Endodermal cell (in vitro differentiated cells): ENCODE measurements around the gene XPO6. TPM values are rescaled to one million over a fixed set of nuclear protein-coding genes. Genes with fewer than 3 reads are reported as not detected.

ENCODE experiments used
- DNase-seq: peaks from one replicate; pipeline ENCODE4 v3.0.0-alpha.2; 2017
- H3K27ac ChIP-seq: 2 replicates; pipeline ENCODE4 v1.5.1; 2013; ENCODE audit warnings: mild to moderate bottlenecking, low read depth, low read length, moderate library complexity
- H3K27me3 ChIP-seq: 2 replicates; pipeline ENCODE4 v1.6.1; 2013; ENCODE audit warnings: mild to moderate bottlenecking, low read length, moderate library complexity; ENCODE audit not compliant: insufficient read depth, control insufficient read depth, poor library complexity, severe bottlenecking
- H3K36me3 ChIP-seq: 2 replicates; pipeline ENCODE4 v1.7.0; 2013; ENCODE audit warnings: mild to moderate bottlenecking, low read length, moderate library complexity; ENCODE audit not compliant: control insufficient read depth, insufficient read depth
- H3K4me1 ChIP-seq: one replicate; pipeline ENCODE4 v1.7.0; 2013; ENCODE audit warnings: low read length; ENCODE audit not compliant: control insufficient read depth, insufficient read depth
- H3K4me3 ChIP-seq: 2 replicates; pipeline ENCODE4 v1.5.1; 2013; ENCODE audit warnings: mild to moderate bottlenecking, low read length, moderate library complexity
- H3K9ac ChIP-seq: 2 replicates; pipeline ENCODE4 v1.6.1; 2013; ENCODE audit warnings: mild to moderate bottlenecking, low read length, moderate library complexity; ENCODE audit not compliant: poor library complexity, severe bottlenecking; ENCODE audit errors: extremely low read depth
- H3K9me3 ChIP-seq: 2 replicates; pipeline ENCODE4 v1.6.1; 2013; ENCODE audit warnings: mild to moderate bottlenecking, low read length, moderate library complexity; ENCODE audit not compliant: control insufficient read depth
- H3K27ac Mint-ChIP-seq: 2 replicates; pipeline ENCODE4 v1.8.0; 2020; ENCODE audit warnings: mixed read lengths
- H3K27me3 Mint-ChIP-seq: 2 replicates; pipeline ENCODE4 v1.8.0; 2021; ENCODE audit warnings: mild to moderate bottlenecking, mixed read lengths; ENCODE audit not compliant: insufficient read depth
- H3K36me3 Mint-ChIP-seq: 2 replicates; pipeline ENCODE4 v1.8.0; 2020; ENCODE audit warnings: low read depth, mixed read lengths
- H3K4me1 Mint-ChIP-seq: 2 replicates; pipeline ENCODE4 v1.8.0; 2020; ENCODE audit warnings: mixed read lengths
- H3K4me3 Mint-ChIP-seq: 2 replicates; pipeline ENCODE4 v1.8.0; 2020; ENCODE audit warnings: mild to moderate bottlenecking, moderate library complexity, mixed read lengths
- H3K9me3 Mint-ChIP-seq: 2 replicates; pipeline ENCODE4 v1.8.0; 2020; ENCODE audit warnings: mild to moderate bottlenecking, mixed read lengths
- WGBS, 2 experiments: methylation state at CpG; one replicate each; pipeline versions ENCODE4 v1.1.5 to v1.1.7; 2013; ENCODE audit warnings: missing lambda C conversion rate in 2 of 2, mixed read lengths in 1 of 2; ENCODE audit not compliant: insufficient coverage in 1 of 2, insufficient read length in 1 of 2; 5-methylcytosine and 5-hydroxymethylcytosine counted together
- total RNA-seq, 2 donors: library from RNA; stranded (reverse); fragmentation: NEBNext Ultra II Directional in 1 of 2; extraction: Animal tissue kit (Norgen Biotek cat#: 25700) in 1 of 2; gene quantifications; 2 replicates in 1 of 2; 3 replicates in 1 of 2; pipeline ENCODE4 v1.2.1, GENCODE V29; 2021
- TF ChIP-seq, protein P1 (sequence below): fragments of 200-600 bp; sonication (generic); conservative IDR thresholded peaks from 2 replicates; pipeline ENCODE4 v1.5.0; 2021; ENCODE audit warnings: antibody characterized with exemption, mild to moderate bottlenecking

XPO6 gene
- total RNA-seq, 2 donors from 2014 or later, result 84.7 to 92.4 TPM

DNA sequence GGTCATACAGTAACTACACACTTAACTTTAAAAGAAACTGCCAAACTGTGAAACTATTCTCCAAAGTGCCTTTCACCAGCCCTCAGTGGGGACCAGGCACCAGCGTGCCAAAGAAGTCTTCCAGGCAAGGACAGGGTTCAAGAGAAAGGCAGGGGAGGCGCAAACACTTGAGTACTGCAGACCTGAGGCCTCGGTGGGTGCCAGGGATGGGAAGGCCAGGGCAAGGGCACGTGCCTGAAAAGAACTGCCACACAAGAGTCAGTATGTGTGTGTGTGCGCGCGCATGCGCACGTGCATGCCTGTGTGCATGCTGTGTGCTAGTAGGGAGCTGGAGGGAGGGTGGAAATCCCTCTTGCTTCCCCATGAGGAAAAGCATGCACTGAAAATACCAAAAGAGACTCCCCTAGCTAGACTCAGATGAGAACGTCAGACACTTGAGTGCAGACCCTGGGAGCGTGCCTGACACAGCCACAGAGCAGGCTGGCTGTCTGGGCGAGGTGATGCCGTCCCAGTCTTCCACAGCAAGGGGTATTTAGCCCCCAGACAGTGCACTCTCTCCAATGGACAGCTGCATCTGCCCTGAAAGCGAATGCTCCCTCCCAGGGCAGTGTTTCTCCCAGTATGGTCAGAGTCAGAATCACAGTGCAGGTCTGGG lies 108.1 kb downstream of the XPO6 start:
- Mint-ChIP-seq H3K9me3 (no peaks in the 10 kb centered on the region), H3K27me3 (no peaks in the 10 kb centered on the region), H3K4me1 (peaks cover 7% of the 10 kb centered on the region), H3K27ac (no peak overlapping the region), H3K36me3 (peaks cover 77% of the 10 kb centered on the region), H3K4me3 (no peak overlapping the region)
- H3K9ac ChIP-seq, result no peak overlapping the region
- no peak for DNase-seq
- no peaks in the 10 kb centered on the region for H3K4me1 ChIP-seq
- WGBS, 2 experiments, result 94 to 97% methylated on average over 6 to 14 of the region's 14 CpGs
- no peaks in the 10 kb centered on the region for H3K27me3 ChIP-seq
- no peak overlapping the region for H3K27ac ChIP-seq
- no peak overlapping the region for H3K4me3 ChIP-seq
- H3K9me3 ChIP-seq, result no peaks in the 10 kb centered on the region
- TF ChIP-seq, protein P1, sequence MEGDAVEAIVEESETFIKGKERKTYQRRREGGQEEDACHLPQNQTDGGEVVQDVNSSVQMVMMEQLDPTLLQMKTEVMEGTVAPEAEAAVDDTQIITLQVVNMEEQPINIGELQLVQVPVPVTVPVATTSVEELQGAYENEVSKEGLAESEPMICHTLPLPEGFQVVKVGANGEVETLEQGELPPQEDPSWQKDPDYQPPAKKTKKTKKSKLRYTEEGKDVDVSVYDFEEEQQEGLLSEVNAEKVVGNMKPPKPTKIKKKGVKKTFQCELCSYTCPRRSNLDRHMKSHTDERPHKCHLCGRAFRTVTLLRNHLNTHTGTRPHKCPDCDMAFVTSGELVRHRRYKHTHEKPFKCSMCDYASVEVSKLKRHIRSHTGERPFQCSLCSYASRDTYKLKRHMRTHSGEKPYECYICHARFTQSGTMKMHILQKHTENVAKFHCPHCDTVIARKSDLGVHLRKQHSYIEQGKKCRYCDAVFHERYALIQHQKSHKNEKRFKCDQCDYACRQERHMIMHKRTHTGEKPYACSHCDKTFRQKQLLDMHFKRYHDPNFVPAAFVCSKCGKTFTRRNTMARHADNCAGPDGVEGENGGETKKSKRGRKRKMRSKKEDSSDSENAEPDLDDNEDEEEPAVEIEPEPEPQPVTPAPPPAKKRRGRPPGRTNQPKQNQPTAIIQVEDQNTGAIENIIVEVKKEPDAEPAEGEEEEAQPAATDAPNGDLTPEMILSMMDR, result no peak
- peaks cover 76% of the 10 kb centered on the region for H3K36me3 ChIP-seq

DNA sequence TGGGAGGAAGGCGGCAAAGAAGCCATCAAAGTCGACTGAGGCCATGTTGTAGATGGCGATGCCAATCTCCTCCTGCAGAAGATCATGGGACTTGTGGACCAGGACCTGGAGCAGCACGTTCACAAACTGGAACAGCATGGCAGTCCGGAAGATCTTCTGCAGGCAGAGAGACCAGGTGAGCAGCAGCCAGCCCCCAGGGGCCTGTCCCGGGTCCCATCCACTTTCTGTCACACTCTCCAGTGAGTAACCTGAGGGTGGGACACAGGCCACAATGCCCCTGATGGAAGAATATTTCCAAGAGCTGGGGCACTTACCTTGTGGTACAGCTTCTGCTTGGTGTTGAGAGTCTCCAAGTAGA lies 110.3 kb downstream of the XPO6 start:
- Mint-ChIP-seq H3K4me3 (no peak overlapping the region), H3K9me3 (no peaks in the 10 kb centered on the region), H3K27me3 (no peaks in the 10 kb centered on the region), H3K4me1 (peaks cover 8% of the 10 kb centered on the region), H3K36me3 (peaks cover 86% of the 10 kb centered on the region), H3K27ac (no peak overlapping the region)
- Histone ChIP-seq H3K9me3 (no peaks in the 10 kb centered on the region), H3K9ac (no peak overlapping the region), H3K27me3 (no peaks in the 10 kb centered on the region), H3K4me1 (no peaks in the 10 kb centered on the region), H3K36me3 (peaks cover 70% of the 10 kb centered on the region), H3K4me3 (no peak overlapping the region), H3K27ac (no peak overlapping the region)
- WGBS, 2 experiments, result 88 to 92% methylated on average over 5 to 6 of the region's 6 CpGs
- no peak for DNase-seq
- TF ChIP-seq, protein P1, result no peak

DNA sequence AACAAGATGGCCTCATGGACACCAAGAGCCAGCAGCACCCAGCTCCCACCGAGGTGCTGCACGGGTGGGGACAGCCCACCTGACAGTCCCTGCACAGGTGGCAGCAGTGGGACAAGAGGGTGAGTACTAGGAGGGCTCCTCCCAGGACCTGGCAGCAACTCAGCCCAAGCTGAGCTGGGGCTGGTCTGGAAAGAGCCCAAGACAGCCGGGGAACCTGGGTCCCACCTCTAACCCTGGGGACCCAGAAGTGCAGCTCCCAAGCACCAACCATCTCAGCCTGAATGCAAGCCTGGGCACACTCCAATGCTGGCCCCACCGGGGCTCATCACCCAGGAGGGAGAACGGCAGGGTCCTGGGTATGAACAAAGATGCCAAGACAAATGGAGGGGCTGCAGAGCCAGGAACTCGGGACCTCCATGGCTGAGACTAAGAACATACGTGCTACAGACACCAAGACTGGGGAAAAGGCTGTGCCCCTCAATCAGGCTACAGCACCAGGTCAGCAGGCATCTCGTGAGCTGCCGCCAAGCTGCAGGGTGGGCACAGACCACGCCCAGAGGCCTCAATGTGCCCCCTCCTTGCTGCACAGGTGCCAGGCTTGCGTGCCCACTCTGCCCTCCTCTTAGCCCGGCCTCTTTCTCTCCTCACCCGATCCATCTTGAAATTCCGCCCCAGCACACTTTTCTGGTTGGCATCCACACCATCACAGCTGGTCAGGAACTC lies 110.8 kb downstream of the XPO6 start:
- no peak overlapping the region for H3K9ac ChIP-seq
- Mint-ChIP-seq H3K4me3 (no peak overlapping the region), H3K27me3 (no peaks in the 10 kb centered on the region), H3K4me1 (peaks cover 8% of the 10 kb centered on the region), H3K27ac (no peak overlapping the region), H3K9me3 (no peaks in the 10 kb centered on the region), H3K36me3 (peaks cover 84% of the 10 kb centered on the region)
- no peak for DNase-seq
- no peaks in the 10 kb centered on the region for H3K4me1 ChIP-seq
- H3K27me3 ChIP-seq, result no peaks in the 10 kb centered on the region
- TF ChIP-seq, protein P1, result no peak
- H3K36me3 ChIP-seq, result peaks cover 66% of the 10 kb centered on the region
- H3K9me3 ChIP-seq, result no peaks in the 10 kb centered on the region
- WGBS, 2 experiments, result 84 to 94% methylated on average over 9 to 14 of the region's 14 CpGs
- H3K4me3 ChIP-seq, result no peak overlapping the region
- H3K27ac ChIP-seq, result no peak overlapping the region
